Sigmoid colon (tissue), 4 donors: Measurements from ENCODE around the gene SMARCC2.

Experiments
- CTCF ChIP-seq, 4 experiments: fragments of 450-650 bp in 3 of 4; fragments of 200-600 bp in 1 of 4; IDR thresholded peaks; one replicate each; pipeline ENCODE4 v1.5.1; 2016 to 2019; ENCODE audit warnings: antibody characterized with exemption in 4 of 4, mild to moderate bottlenecking in 3 of 4, moderate library complexity in 2 of 4
- EP300 ChIP-seq, 4 donors: sonication (generic); formaldehyde crosslinking; IDR thresholded peaks; one replicate each; pipeline ENCODE4 v1.6.1; 2017; ENCODE audit warnings: antibody characterized with exemption in 4 of 4
- POLR2A ChIP-seq, 2 donors: fragments of 450-650 bp; IDR thresholded peaks; one replicate each; pipeline ENCODE4 v1.6.1; 2016; ENCODE audit warnings: antibody characterized with exemption in 2 of 2, mild to moderate bottlenecking in 2 of 2, moderate library complexity in 2 of 2
- POLR2AphosphoS5 ChIP-seq, 4 donors: sonication (generic); formaldehyde crosslinking; IDR thresholded peaks; one replicate each; pipeline ENCODE4 v1.6.1; 2017; ENCODE audit warnings: antibody characterized with exemption in 4 of 4

- TF ChIP-seq POLR2AphosphoS5 (IDR thresholded peaks at IDR 0.05) (no peak), CTCF (IDR thresholded peaks at IDR 0.05) (no peak), POLR2A (IDR thresholded peaks at IDR 0.05) (no peak), EP300 (IDR thresholded peaks at IDR 0.05) (no peak)
Measured at GRCh38 chr12:56223571-56224101, 34.4 kb upstream of the SMARCC2 start.
